ENCODE results near the gene B9D2. TPM values are rescaled to one million over a fixed set of nuclear protein-coding genes. Genes with fewer than 3 reads are reported as not detected.
"Not testable (repeated sequence)": the region's sequence is repeated elsewhere in the genome, so short reads cannot be mapped to it uniquely, and the experiment has no call there.

Gene B9D2
- total RNA-seq, 1 donor from 2014 or later, result 4.8 TPM

DNA sequence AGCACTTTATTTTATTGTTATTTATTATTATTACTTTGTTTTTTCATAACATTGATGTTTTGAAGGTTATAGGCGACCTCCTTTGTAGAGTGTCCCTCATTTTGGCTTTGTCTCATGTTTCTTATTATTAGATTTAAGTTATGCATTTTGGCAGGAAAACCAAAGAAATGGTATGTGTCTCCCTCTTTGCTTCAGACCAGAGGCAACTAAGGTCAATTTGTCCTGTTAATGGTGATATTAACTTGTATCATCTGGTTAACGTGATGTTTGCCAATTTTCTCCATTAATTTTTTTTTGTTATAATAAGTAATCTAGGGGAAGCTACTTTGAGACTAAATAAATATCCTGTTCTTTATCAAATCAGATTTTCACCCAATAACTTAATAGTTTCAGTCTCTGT, 8.6 kb upstream of the B9D2 start:
- Mint-ChIP-seq H3K9me3 (no peaks in the 10 kb centered on the region), H3K27me3 (ENCODE audit: low read depth) (no peaks in the 10 kb centered on the region), H3K4me3 (no peak overlapping the region), H3K4me1 (peaks cover 20% of the 10 kb centered on the region), H3K36me3 (peaks cover 4% of the 10 kb centered on the region), H3K27ac (peak overlapping the region; percentile 60)
- TF ChIP-seq, protein P1, sequence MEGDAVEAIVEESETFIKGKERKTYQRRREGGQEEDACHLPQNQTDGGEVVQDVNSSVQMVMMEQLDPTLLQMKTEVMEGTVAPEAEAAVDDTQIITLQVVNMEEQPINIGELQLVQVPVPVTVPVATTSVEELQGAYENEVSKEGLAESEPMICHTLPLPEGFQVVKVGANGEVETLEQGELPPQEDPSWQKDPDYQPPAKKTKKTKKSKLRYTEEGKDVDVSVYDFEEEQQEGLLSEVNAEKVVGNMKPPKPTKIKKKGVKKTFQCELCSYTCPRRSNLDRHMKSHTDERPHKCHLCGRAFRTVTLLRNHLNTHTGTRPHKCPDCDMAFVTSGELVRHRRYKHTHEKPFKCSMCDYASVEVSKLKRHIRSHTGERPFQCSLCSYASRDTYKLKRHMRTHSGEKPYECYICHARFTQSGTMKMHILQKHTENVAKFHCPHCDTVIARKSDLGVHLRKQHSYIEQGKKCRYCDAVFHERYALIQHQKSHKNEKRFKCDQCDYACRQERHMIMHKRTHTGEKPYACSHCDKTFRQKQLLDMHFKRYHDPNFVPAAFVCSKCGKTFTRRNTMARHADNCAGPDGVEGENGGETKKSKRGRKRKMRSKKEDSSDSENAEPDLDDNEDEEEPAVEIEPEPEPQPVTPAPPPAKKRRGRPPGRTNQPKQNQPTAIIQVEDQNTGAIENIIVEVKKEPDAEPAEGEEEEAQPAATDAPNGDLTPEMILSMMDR (IDR thresholded peaks at IDR 0.05; ENCODE audit: unreplicated experiment), result no peak
- no peak for DNase-seq (ENCODE audit: low spot score in 2 of 2, unreplicated experiment in 2 of 2)

DNA sequence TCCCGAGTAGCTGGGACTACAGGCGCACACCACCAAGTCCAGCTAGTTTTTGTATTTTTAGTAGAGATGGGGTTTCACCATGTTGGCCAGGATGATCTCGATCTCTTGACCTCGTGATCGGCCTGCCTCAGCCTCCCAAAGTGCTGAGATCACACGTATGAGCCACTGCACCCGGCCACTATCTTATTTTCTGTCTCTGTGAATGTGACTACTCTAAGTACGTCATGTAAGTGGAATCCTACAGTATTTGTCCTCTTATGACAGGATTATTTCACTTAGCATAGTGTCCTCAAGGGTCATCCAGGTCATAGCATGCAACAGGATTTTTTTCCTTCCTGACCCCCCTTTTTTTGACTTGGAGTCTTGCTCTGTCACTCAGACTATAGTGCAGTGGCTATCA, 7.6 kb upstream of the B9D2 start:
- Mint-ChIP-seq H3K27ac (no peak overlapping the region), H3K4me1 (peaks cover 15% of the 10 kb centered on the region), H3K27me3 (ENCODE audit: low read depth) (no peaks in the 10 kb centered on the region), H3K9me3 (no peaks in the 10 kb centered on the region), H3K4me3 (no peak overlapping the region), H3K36me3 (peaks cover 4% of the 10 kb centered on the region)
- no peak for DNase-seq (ENCODE audit: low spot score in 2 of 2, unreplicated experiment in 2 of 2)
- TF ChIP-seq, protein P1 (IDR thresholded peaks at IDR 0.05; ENCODE audit: unreplicated experiment), result no peak

DNA sequence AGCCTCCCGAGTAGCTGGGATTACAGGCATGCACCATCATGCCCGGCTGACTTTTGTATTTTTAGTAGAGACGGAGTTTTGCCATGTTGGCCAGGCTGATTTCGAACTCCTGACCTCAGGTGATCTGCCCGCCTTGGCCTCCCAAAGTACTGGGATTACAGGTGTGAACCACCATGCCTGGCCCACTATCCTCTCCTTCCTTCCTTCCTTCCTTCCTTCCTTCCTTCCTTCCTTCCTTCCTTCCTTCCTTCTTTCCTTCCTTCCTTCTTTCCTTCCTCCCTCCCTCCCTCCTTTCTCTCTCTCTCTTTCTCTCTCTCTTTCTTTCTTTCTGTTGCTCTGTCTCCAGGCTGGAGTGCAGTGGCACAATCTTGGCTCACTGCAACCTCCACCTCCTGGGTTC, 7.2 kb upstream of the B9D2 start:
- not testable (repeated sequence) for H3K36me3 Mint-ChIP-seq; H3K4me3 Mint-ChIP-seq; H3K9me3 Mint-ChIP-seq; DNase-seq (ENCODE audit: low spot score in 2 of 2, unreplicated experiment in 2 of 2); H3K27me3 Mint-ChIP-seq (ENCODE audit: low read depth); H3K27ac Mint-ChIP-seq
- peaks cover 17% of the 10 kb centered on the region for H3K4me1 Mint-ChIP-seq

DNA sequence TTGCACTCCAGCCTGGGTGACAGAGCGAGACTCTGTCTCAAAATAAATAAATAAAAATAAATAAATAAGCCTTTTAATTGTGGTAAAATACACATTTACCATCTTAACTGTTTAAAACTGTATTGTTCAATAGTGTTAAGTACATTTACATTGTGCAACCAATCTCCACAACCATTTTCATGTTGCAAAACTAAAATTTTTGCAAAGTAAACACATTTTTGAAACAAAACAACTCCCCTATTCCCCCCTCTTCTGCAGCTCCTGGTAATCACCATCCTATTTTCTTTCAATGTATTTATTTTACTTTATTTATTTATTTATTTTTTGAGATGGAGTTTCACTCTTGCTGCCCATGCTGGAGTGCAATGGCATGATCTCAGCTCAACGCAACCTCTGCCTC, 5.8 kb upstream of the B9D2 start:
- peaks cover 14% of the 10 kb centered on the region for H3K4me1 Mint-ChIP-seq
- H3K4me3 Mint-ChIP-seq, result no peak overlapping the region
- TF ChIP-seq, protein P1 (IDR thresholded peaks at IDR 0.05; ENCODE audit: unreplicated experiment), result no peak
- no peaks in the 10 kb centered on the region for H3K27me3 Mint-ChIP-seq (ENCODE audit: low read depth)
- peaks cover 7% of the 10 kb centered on the region for H3K36me3 Mint-ChIP-seq
- H3K27ac Mint-ChIP-seq, result no peak overlapping the region
- H3K9me3 Mint-ChIP-seq, result no peaks in the 10 kb centered on the region
- DNase-seq (ENCODE audit: low spot score in 2 of 2, unreplicated experiment in 2 of 2), result no peak

DNA sequence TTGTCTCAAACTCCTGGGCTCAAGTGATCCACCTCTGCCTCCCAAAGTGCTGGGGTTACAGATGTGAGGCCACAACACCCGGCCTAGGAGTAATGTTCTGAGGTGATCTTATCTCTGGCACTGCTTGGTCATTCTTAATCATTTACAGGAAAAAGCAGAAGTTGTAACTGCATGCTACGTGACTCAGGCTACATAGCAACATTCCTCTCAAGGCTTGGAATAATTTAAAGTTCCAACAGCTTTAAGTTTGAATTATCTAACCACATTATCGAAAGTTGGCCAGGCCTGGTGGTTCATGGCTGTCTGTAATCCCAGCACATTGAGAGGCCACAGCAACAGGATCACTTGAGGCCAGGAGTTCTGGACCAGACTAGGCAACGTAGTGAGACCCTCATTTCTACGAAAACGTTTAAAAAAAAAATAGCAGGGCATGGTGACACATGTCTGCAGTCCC, 3.9 kb upstream of the B9D2 start:
- no peak for DNase-seq (ENCODE audit: low spot score in 2 of 2, unreplicated experiment in 2 of 2)
- peak overlapping the region; percentile 86 for H3K27ac Mint-ChIP-seq

DNA sequence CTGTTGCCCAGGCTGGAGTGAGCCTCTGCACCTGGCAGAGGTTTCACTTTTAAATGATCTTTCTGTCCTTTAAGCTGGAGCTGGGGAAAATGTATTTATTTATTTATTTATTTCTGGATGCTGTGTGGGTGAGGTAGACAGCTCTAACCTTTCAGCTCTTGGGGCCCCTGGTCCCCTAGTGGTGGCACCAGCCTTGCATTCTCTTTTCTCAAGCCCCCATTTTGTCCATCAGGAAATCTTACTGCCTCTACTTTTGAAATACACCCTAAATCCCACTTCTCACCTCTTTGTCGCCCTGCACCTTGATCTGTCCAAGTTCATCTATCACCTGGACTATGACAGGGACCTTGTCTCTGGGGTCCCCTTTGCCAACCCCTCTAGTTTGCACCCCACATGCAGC, 2.1 kb upstream of the B9D2 start:
- H3K4me3 Mint-ChIP-seq, result peak overlapping the region; percentile 16
- H3K27me3 Mint-ChIP-seq (ENCODE audit: low read depth), result no peaks in the 10 kb centered on the region
- DNase-seq (ENCODE audit: low spot score in 2 of 2, unreplicated experiment in 2 of 2), result no peak
- no peak overlapping the region for H3K27ac Mint-ChIP-seq
- TF ChIP-seq, protein P1 (IDR thresholded peaks at IDR 0.05; ENCODE audit: unreplicated experiment), result no peak
- no peaks in the 10 kb centered on the region for H3K9me3 Mint-ChIP-seq
- peaks cover 3% of the 10 kb centered on the region for H3K36me3 Mint-ChIP-seq
- peaks cover 13% of the 10 kb centered on the region for H3K4me1 Mint-ChIP-seq

More for the DNA sequence above, 3.9 kb upstream of the B9D2 start:
- Mint-ChIP-seq H3K4me1 (peaks cover 13% of the 10 kb centered on the region), H3K27me3 (ENCODE audit: low read depth) (no peaks in the 10 kb centered on the region), H3K36me3 (peaks cover 7% of the 10 kb centered on the region), H3K9me3 (no peaks in the 10 kb centered on the region), H3K4me3 (no peak overlapping the region)
- TF ChIP-seq, protein P1 (IDR thresholded peaks at IDR 0.05; ENCODE audit: unreplicated experiment), result no peak

All from mesothelial cell of epicardium (in vitro differentiated cells).